GM12892 (cell line): ENCODE results near the gene ELK4.

ENCODE experiments used
- POLR2A ChIP-seq: IDR thresholded peaks from 2 replicates; pipeline ENCODE4 v1.6.1; 2011; ENCODE audit warnings: low read depth, low read length, control low read depth
- POLR2AphosphoS5 ChIP-seq: IDR thresholded peaks from 2 replicates; pipeline ENCODE4 v1.6.1; 2011; ENCODE audit warnings: low read depth, low read length, control low read depth
- TAF1 ChIP-seq: IDR thresholded peaks from 2 replicates; pipeline ENCODE4 v1.6.1; 2011; ENCODE audit warnings: low read depth, mild to moderate bottlenecking, control low read depth, low read length, borderline replicate concordance

- TF ChIP-seq POLR2AphosphoS5 (no peak), POLR2A (no peak), TAF1 (no peak)
These were observed 32.8 kb downstream of the ELK4 start for GRCh38 chr1:205598841-205599668.
